Heart left ventricle (tissue), 13 donors: ENCODE measurements around the gene SLC4A4.

ENCODE experiments used
- POLR2A ChIP-seq, 2 donors: fragments of 450-650 bp; IDR thresholded peaks; one replicate each; pipeline ENCODE4 v1.6.1; 2017; ENCODE audit warnings: antibody characterized with exemption in 2 of 2, mild to moderate bottlenecking in 2 of 2, moderate library complexity in 2 of 2
- TF ChIP-seq, protein P1 (sequence below), 12 donors: fragments of 200-600 bp; sonication (generic) in 4 of 12; IDR thresholded peaks; one replicate each; pipeline versions ENCODE4 v1.5.0 to v1.8.0; 2018 to 2022; ENCODE audit warnings: antibody characterized with exemption in 12 of 12, mild to moderate bottlenecking in 5 of 12
- donor health status: ischemic (EF 13 %, LVEDD 7.1; RV severe dilation, severe dysfunction).
- donor health status: DM: no; HTN: yes; CAD: no.
- donor health status: DM: no; HTN: no; CAD: no.
- donor health status: ischemic (EF 25% LVEDD 6.9; RV normal size, moderate dysfunction).
- donor health status: ischemic (EF 25% LVEDD 5.7; RV mildly dilated, moderate dysfunction).
- donor health status: ischemic (EF 35%, LVEDD 5.7; RV mildly dilated, moderate dysfunction).
- donor health status: nonischemic (EF 11% LVEDD 7.7; RV severe dilation, severe dysfunction).
- donor health status: DM: yes; HTN: yes; CAD: no.
- donor health status: PGD.
- donor health status: ischemic (EF 29% LVEDD 5.4; RV normal size, mild dysfunction).
- donor health status: nonischemic (EF 23%, LVEDD 6.1; RV moderate dilation, normal function).

DNA sequence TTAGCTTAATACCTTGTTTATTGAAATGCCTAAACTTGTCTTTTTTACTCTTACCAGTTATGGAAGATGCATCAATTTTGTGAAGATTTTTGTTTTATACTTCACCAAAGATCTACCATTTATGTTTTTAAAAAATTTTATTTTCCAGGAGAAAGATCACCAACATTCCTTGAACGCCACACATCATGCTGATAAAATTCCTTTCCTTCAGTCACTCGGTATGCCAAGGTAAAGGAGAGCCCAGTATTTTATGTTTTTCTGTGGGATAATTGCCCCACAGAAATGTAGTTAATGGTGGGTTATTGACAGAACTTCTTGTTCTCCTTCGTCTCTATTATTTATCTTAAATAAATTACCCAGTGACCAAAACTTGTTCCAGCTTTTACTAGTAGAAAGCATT lies 228.0 kb downstream of the SLC4A4 start:
- TF ChIP-seq POLR2A (IDR thresholded peaks at IDR 0.05): no peak
- TF ChIP-seq, protein P1, sequence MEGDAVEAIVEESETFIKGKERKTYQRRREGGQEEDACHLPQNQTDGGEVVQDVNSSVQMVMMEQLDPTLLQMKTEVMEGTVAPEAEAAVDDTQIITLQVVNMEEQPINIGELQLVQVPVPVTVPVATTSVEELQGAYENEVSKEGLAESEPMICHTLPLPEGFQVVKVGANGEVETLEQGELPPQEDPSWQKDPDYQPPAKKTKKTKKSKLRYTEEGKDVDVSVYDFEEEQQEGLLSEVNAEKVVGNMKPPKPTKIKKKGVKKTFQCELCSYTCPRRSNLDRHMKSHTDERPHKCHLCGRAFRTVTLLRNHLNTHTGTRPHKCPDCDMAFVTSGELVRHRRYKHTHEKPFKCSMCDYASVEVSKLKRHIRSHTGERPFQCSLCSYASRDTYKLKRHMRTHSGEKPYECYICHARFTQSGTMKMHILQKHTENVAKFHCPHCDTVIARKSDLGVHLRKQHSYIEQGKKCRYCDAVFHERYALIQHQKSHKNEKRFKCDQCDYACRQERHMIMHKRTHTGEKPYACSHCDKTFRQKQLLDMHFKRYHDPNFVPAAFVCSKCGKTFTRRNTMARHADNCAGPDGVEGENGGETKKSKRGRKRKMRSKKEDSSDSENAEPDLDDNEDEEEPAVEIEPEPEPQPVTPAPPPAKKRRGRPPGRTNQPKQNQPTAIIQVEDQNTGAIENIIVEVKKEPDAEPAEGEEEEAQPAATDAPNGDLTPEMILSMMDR (IDR thresholded peaks at IDR 0.05): no peak
